ENCODE results near the gene PI4KB. TPM values are rescaled to one million over a fixed set of nuclear protein-coding genes. Genes with fewer than 3 reads are reported as not detected.

The PI4KB gene
- total and polyA plus RNA-seq, 2 experiments from 2014 or later: 15.3 to 25.5 TPM

GRCh38 chr1:151336556-151336955, 9.3 kb upstream of the PI4KB start:
- no peaks in the 10 kb centered on the region for H3K36me3 Mint-ChIP-seq (ENCODE audit: low read depth)
- ATAC-seq (no peak), DNase-seq (ENCODE audit: low spot score) (no peak)
- Histone ChIP-seq H3K27ac (ENCODE audit: low read depth) (no peak overlapping the region), H3F3A (replicated peaks; ENCODE audit: low read depth) (peaks cover 6% of the 10 kb centered on the region; the same call in 1 of the 2 replicates), H3K27me3 (ENCODE audit: insufficient read depth) (no peaks in the 10 kb centered on the region), H3K79me2 (replicated peaks; ENCODE audit: insufficient read depth) (no peaks in the 10 kb centered on the region), H3K4me3 (no peak overlapping the region), H4K20me1 (replicated peaks; ENCODE audit: insufficient read depth) (no peaks in the 10 kb centered on the region), H3K4me1 (ENCODE audit: insufficient read depth) (no peaks in the 10 kb centered on the region), H3K9me2 (ENCODE audit: insufficient read depth) (no peaks in the 10 kb centered on the region), H3K36me3 (ENCODE audit: insufficient read depth) (no peaks in the 10 kb centered on the region), H3K4me2 (no peak overlapping the region), H2AFZ (no peak overlapping the region)
- no peaks in the 10 kb centered on the region for H3K9me3 Mint-ChIP-seq
- H3K27me3 Mint-ChIP-seq (ENCODE audit: insufficient read depth, low read depth, poor library complexity): peaks cover 2% of the 10 kb centered on the region
- TF ChIP-seq ZNF114 (CRISPR knock-in tag; IDR thresholded peaks at IDR 0.05) (no peak), EZH2phosphoT487 (IDR thresholded peaks at IDR 0.05; ENCODE audit: unreplicated experiment) (no peak), CTCF (conservative IDR thresholded peaks at IDR 0.05; ENCODE audit: low read depth in 2 of 2) (no peak)
- H3K4me3 Mint-ChIP-seq: no peak overlapping the region
- H3K27ac Mint-ChIP-seq: no peak overlapping the region
- peaks cover 5% of the 10 kb centered on the region for H3K4me1 Mint-ChIP-seq

GRCh38 chr1:151334822-151335221, 7.6 kb upstream of the PI4KB start:
- Mint-ChIP-seq H3K4me1 (no peaks in the 10 kb centered on the region), H3K36me3 (ENCODE audit: low read depth) (no peaks in the 10 kb centered on the region), H3K4me3 (no peak overlapping the region), H3K9me3 (no peaks in the 10 kb centered on the region), H3K27ac (no peak overlapping the region), H3K27me3 (ENCODE audit: insufficient read depth, low read depth, poor library complexity) (peaks cover 2% of the 10 kb centered on the region)
- Histone ChIP-seq H3K4me2 (no peak overlapping the region), H3K27me3 (ENCODE audit: insufficient read depth) (no peaks in the 10 kb centered on the region), H2AFZ (no peak overlapping the region), H3K27ac (ENCODE audit: low read depth) (no peak overlapping the region), H3F3A (replicated peaks; ENCODE audit: low read depth) (0 out of 2 replicates have a peak, but pooled peaks cover 2% of the 10 kb centered on the region), H3K4me1 (ENCODE audit: insufficient read depth) (no peaks in the 10 kb centered on the region), H4K20me1 (replicated peaks; ENCODE audit: insufficient read depth) (no peaks in the 10 kb centered on the region), H3K4me3 (no peak overlapping the region), H3K9me2 (ENCODE audit: insufficient read depth) (no peaks in the 10 kb centered on the region), H3K36me3 (ENCODE audit: insufficient read depth) (no peaks in the 10 kb centered on the region), H3K79me2 (replicated peaks; ENCODE audit: insufficient read depth) (no peaks in the 10 kb centered on the region)
- no peak for ATAC-seq
- DNase-seq (ENCODE audit: low spot score): no peak
- no peak for TF ChIP-seq CTCF (conservative IDR thresholded peaks at IDR 0.05; ENCODE audit: low read depth in 2 of 2)
- no peak for TF ChIP-seq EZH2 (IDR thresholded peaks at IDR 0.05; ENCODE audit: low read depth, unreplicated experiment)
- no peak for TF ChIP-seq CREB1 (CRISPR knock-in tag; IDR thresholded peaks at IDR 0.05; ENCODE audit: low read depth)
- TF ChIP-seq ZNF331 (CRISPR knock-in tag; IDR thresholded peaks at IDR 0.05; ENCODE audit: low read depth): no peak
- TF ChIP-seq EZH2phosphoT487 (IDR thresholded peaks at IDR 0.05; ENCODE audit: unreplicated experiment): no peak
- no peak for TF ChIP-seq JUNB (IDR thresholded peaks at IDR 0.05; ENCODE audit: unreplicated experiment)
- TF ChIP-seq POLR2AphosphoS5 (IDR thresholded peaks at IDR 0.05; ENCODE audit: low read depth): no peak
- no peak for TF ChIP-seq ZNF462 (CRISPR knock-in tag; IDR thresholded peaks at IDR 0.05)
- TF ChIP-seq STAT1 (IDR thresholded peaks at IDR 0.05; ENCODE audit: unreplicated experiment): no peak
- TF ChIP-seq NANOG (IDR thresholded peaks at IDR 0.05; ENCODE audit: borderline replicate concordance): no peak
